DMS53 (cell line): ENCODE data around the gene HVCN1.
"Not testable (repeated sequence)": the region's sequence is repeated elsewhere in the genome, so short reads cannot be mapped to it uniquely, and the experiment has no call there.

ENCODE experiments used
- DNase-seq: peaks from one replicate; lab custom pipeline; 2025; lab: John Stamatoyannopoulos, UW

Gene HVCN1

GRCh38 chr12:110688446-110689280 is at the start of gene HVCN1:
TSS of gene HVCN1 (minus strand) at chr12:110689115. CDS start at chr12:110683245, 5,870 bp downstream.
- DNase-seq: peak; percentile 56

GRCh38 chr12:110737532-110737931 is 48.6 kb upstream of the HVCN1 start:
- DNase-seq: no peak

DNA sequence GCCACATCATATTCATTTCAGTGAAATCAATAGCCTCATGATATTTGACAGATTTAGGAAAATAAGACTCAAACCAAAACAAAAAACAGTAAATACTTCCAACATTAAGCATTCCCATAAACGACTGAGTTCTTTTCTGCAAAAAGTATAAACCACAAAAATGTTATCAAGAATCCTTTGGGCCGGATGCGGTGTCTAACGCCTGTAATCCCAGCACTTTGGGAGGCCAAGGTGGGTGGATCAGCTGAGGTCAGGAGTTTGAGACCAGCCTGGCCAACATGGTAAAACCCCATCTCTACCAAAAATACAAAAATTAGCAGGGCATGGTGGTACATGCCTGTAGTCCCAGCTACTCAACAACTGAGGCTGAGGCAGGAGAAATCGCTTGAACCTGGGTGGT is 48.1 kb upstream of the HVCN1 start:
- DNase-seq: not testable (repeated sequence)

DNA sequence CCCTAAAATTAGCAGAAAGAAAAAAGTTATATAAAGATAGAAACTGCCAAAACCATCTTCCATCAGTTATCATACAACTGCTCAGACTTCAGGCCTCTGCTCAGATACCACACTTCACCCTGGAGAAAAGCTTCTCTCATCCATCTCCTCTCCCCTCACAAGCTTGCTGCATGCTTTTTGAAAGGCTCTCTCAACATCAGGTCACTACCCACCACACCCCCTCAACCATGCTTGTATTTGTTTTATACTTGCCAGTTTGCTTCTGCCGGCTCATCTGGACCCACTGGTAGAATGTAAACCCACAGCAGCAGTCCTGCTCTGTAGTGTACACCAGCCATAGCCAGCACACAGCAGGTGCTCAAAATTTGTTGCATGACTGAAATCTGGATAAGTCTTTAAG is 45.0 kb upstream of the HVCN1 start:
- peak; percentile 59 for DNase-seq

GRCh38 chr12:110733089-110733715 is 44.3 kb upstream of the HVCN1 start:
- no peak for DNase-seq

- DNase-seq: no peak
These were observed 43.7 kb upstream of the HVCN1 start for GRCh38 chr12:110732572-110732971.

- DNase-seq: no peak
These were observed 42.6 kb upstream of the HVCN1 start for GRCh38 chr12:110731479-110731878.

- DNase-seq: no peak
These were observed 39.7 kb upstream of the HVCN1 start for GRCh38 chr12:110728628-110729027.

GRCh38 chr12:110726708-110727369 is 37.9 kb upstream of the HVCN1 start:
- no peak for DNase-seq

DNA sequence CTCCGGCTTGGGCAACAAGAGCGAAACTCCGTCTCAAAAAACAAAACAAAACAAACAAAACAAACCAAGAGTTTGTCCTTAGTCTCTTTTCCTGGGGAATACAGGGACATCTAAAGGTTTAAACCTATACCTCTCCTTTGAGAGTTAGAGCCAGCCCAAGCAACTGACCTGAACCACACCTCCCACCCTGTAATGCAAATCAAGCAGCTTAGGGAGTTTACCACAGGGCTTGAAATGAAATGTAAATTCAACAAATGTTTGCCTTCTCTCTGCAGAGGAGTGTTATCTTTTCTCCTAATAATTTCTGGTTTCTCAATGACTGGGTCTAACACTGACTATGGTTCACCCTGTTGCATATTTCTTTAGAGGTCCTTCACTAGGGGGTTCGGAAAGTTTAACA is 37.1 kb upstream of the HVCN1 start:
- no peak for DNase-seq

DNA sequence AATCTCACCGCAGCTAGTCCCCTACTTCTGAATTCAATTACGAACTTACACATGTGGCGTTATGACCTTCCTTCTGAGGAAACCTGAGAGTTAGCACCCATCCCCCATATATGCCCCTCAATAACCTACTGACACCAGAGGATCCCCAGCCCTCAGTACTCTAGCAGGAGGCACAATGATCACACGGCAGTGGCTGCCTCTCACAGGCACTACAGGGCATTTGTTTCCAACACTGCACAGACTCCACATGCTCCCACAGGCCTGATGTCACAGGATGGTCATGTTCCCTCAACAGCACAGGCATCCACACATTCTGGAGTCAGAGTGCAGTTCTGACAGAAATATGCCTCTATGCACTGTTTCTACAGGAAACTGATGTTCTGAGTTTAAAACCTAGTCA is 36.4 kb upstream of the HVCN1 start:
- DNase-seq: no peak

- DNase-seq: not testable (repeated sequence)
These were observed 34.0 kb upstream of the HVCN1 start for GRCh38 chr12:110722892-110723291.

- DNase-seq: no peak
These were observed 32.7 kb upstream of the HVCN1 start for GRCh38 chr12:110721570-110721969.

- no peak for DNase-seq
These were observed 31.6 kb upstream of the HVCN1 start for GRCh38 chr12:110720516-110720915.

DNA sequence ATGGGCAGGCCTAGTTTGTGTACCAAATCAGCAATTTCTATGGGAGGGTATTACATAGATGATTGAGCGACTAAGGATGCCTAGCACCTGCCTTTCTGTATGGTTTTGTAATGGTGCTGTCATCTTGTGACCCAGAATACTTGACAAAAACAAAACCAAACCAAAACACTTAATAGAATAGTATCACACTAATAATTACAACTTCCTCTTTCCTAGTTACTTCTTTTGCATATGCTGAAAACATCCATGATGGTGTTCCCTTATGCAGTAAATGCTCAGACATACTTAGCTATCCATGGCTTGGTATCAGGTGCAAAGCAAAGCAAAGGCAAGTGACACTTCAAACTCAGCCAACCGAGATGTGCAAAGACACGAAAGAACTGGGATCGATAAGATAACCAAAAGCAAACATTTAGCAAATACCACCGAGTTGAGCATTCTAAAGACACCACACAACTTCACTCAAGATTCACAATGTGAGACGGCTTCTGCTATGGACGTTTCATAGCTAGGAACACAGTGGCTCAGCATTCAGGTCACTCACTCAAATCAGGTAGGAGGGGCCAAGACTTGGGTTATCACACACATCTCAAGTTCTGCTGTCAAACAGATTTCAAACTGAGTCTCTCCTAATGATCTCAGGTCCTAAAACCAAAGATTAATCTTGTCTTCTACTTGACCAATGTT is 29.4 kb upstream of the HVCN1 start:
- peak; percentile 73 for DNase-seq

DNA sequence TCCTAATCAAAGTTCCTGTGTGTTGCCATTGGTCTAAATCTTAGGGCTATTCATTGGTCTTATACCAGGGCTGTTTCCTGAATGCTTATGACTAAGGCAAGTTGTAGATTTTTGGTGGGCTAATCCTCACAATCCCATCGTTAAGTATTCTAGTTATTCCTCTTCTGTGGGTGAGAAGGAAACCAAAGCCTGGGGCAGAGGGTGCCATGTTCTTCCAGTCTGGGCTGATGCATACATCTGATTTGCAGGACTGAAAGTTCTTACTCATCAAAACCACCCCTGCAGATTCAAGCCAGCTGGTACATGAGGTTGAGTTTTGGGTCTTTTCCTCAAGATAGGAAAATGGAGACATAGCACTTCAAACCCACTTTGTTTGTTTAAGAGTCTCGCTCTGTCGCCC is 28.1 kb upstream of the HVCN1 start:
- DNase-seq: peak; percentile 64

DNA sequence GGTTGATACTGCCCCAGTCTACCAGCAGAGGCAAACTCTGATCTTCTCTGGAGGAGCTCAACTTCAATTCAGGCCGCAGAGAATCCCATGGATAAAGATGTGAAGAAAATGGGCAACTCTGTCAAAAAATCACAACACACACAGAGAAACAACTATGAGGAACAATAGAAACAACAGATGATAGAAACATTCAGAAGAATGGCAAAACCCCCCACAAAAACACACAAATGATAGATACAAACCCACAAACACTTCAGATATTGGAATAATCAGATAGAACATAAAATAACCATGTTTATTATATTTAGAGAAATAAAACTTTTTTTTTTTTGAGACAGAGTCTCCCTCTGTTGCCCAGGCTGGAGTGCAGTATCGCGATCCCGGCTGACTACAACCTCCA is 20.0 kb upstream of the HVCN1 start:
- DNase-seq: no peak

GRCh38 chr12:110705309-110705708 is 16.4 kb upstream of the HVCN1 start:
- peak; percentile 71 for DNase-seq

- peak; percentile 96 for DNase-seq
These were observed 15.8 kb upstream of the HVCN1 start for GRCh38 chr12:110704750-110705149.

DNA sequence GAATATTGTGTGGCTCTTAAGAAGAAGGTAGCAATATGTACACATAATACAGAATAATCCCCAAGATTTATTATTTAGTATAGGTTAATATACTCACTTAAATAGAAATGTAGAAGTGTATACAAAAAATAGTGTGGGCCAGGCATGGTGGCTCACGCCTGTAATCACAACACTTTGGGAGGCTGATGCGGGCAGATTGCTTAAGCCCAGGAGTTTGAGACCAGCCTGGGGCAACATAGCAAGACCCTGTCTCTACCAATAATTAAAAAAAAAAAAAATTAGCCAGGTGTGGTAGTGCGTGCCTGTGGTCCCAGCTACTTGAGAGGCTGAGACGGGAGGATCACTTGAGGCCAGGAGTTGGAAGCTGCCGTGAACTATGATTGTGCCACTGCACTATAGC is 15.3 kb upstream of the HVCN1 start:
- no peak for DNase-seq

- no peak for DNase-seq
These were observed 13.2 kb upstream of the HVCN1 start for GRCh38 chr12:110702081-110702480.
